T-cell (primary cell): ENCODE measurements around the gene HEBP2. TPM values are rescaled to one million over a fixed set of nuclear protein-coding genes. Genes with fewer than 3 reads are reported as not detected.

Source experiments
- ATAC-seq, 4 experiments: fragments of 200-7000 bp in 3 of 4; fragments of 150-1000 bp in 1 of 4; cut with Tn5 transposase; replicated peaks in 1 of 4; 1 replicate in 3 of 4; 2 replicates in 1 of 4; pipeline ENCODE4 v1.10.0; 2021; ENCODE audit warnings: moderate library complexity in 3 of 4, mild to moderate bottlenecking in 2 of 4, moderate number of reproducible peaks in 1 of 4
- CTCF ChIA-PET, 2 donors: fragments of 300-600 bp; sonication (Branson Sonifier 250); formaldehyde crosslinking; loops; one replicate each; lab custom pipeline; 2022; ENCODE audit warnings: antibody characterized with exemption in 2 of 2; lab: Charles Lee
- POLR2A ChIA-PET, 2 donors: fragments of 300-600 bp; sonication (Branson Sonifier 250); formaldehyde crosslinking; loops; one replicate each; lab custom pipeline; 2022; ENCODE audit warnings: antibody characterized with exemption in 2 of 2; lab: Charles Lee
- DNase-seq, 35 experiments: peaks; one replicate each; pipeline versions ENCODE4 v3.0.0 to v3.0.0-alpha.2; 2013 to 2023
- H3K27ac ChIP-seq: one replicate; pipeline ENCODE4 v1.5.1; 2013; ENCODE audit warnings: low read length
- H3K27me3 ChIP-seq, 2 experiments: replicated peaks in 1 of 2; 1 replicate in 1 of 2; 2 replicates in 1 of 2; pipeline versions ENCODE4 v1.6.1 to v1.7.0; 2013; ENCODE audit warnings: low read length in 1 of 2, mixed read lengths in 1 of 2; ENCODE audit not compliant: control insufficient read depth in 2 of 2, insufficient read depth in 2 of 2; ENCODE audit errors: extremely low read depth in 1 of 2
- H3K36me3 ChIP-seq, 2 donors: 1 replicate in 1 of 2; 2 replicates in 1 of 2; pipeline versions ENCODE4 v1.6.1 to v1.7.0; 2013; ENCODE audit warnings: low read length in 1 of 2; ENCODE audit not compliant: control insufficient read depth in 2 of 2, insufficient read depth in 1 of 2; ENCODE audit errors: extremely low read depth in 1 of 2
- H3K4me1 ChIP-seq, 2 experiments: 1 replicate in 1 of 2; 2 replicates in 1 of 2; pipeline versions ENCODE4 v1.6.1 to v1.7.0; 2013; ENCODE audit warnings: low read length in 2 of 2, mixed read lengths in 1 of 2; ENCODE audit not compliant: insufficient read depth in 2 of 2, control insufficient read depth in 1 of 2; ENCODE audit errors: extremely low read depth in 1 of 2
- H3K4me3 ChIP-seq, 2 donors: 1 replicate in 1 of 2; 2 replicates in 1 of 2; pipeline versions ENCODE4 v1.5.1 to v1.7.0; 2013; ENCODE audit warnings: mild to moderate bottlenecking in 2 of 2, low read length in 1 of 2, moderate library complexity in 1 of 2; ENCODE audit not compliant: control insufficient read depth in 1 of 2; ENCODE audit errors: extremely low read depth in 1 of 2
- H3K9me3 ChIP-seq: 2 replicates; pipeline ENCODE4 v1.7.0; 2013
- H3K27ac Mint-ChIP-seq, 2 donors: one replicate each; pipeline ENCODE4 v1.8.0; 2020 to 2021; ENCODE audit warnings: mild to moderate bottlenecking in 2 of 2, mixed read lengths in 2 of 2
- H3K27me3 Mint-ChIP-seq, 2 donors: one replicate each; pipeline ENCODE4 v1.8.0; 2021 to 2022; ENCODE audit warnings: mixed read lengths in 2 of 2
- H3K36me3 Mint-ChIP-seq: one replicate; pipeline ENCODE4 v1.8.0; 2021; ENCODE audit warnings: mixed read lengths
- H3K4me1 Mint-ChIP-seq, 3 donors: one replicate each; pipeline ENCODE4 v1.8.0; 2020 to 2022; ENCODE audit warnings: mixed read lengths in 3 of 3, mild to moderate bottlenecking in 1 of 3
- H3K4me3 Mint-ChIP-seq, 3 donors: one replicate each; pipeline ENCODE4 v1.8.0; 2020 to 2022; ENCODE audit warnings: mild to moderate bottlenecking in 3 of 3, mixed read lengths in 3 of 3, moderate library complexity in 3 of 3
- H3K9me3 Mint-ChIP-seq, 3 donors: one replicate each; pipeline ENCODE4 v1.8.0; 2020 to 2022; ENCODE audit warnings: mixed read lengths in 3 of 3
- WGBS: methylation state at CpG from one replicate; pipeline ENCODE4 v1.1.5; 2013; ENCODE audit warnings: missing lambda C conversion rate; ENCODE audit not compliant: insufficient coverage; 5-methylcytosine and 5-hydroxymethylcytosine counted together
- total RNA-seq, 35 experiments: library from RNA in 6 of 35; stranded (reverse) in 6 of 35; fragments of 120-200 nt in 1 of 35; gene quantifications; one replicate each; pipeline versions ENCODE4 v1.2.1 to v1.2.4 and lab custom pipeline; 2013 to 2026

Gene HEBP2
- total RNA-seq, 5 donors from 2014 or later (not counting 1 experiment from before 2014, with no cell fraction given) = 18.8 to 54.0 (median 45.7) TPM

- H3K27me3 Mint-ChIP-seq = no peaks in the 10 kb centered on the region
- POLR2A ChIA-PET = interaction anchor here in 1 of 2 donors (0.6 kb wide), 1 partner anchor 17 kb away, joined by 3 read pairs; no protein-coding TSS in a partner anchor
- CTCF ChIA-PET = no interaction called here
- Histone ChIP-seq H3K27me3 (no peaks in the 10 kb centered on the region), H3K9me3 (no peaks in the 10 kb centered on the region), H3K4me3 (no peak overlapping the region), H3K36me3 (no peaks in the 10 kb centered on the region), H3K4me1 (no peaks in the 10 kb centered on the region), H3K27ac (no peak overlapping the region)
- ATAC-seq (no peak), DNase-seq (no peak)
- H3K4me1 Mint-ChIP-seq = peaks cover 0 to 4% (median 0%) of the 10 kb centered on the region in 3 donors
- no peak overlapping the region for H3K4me3 Mint-ChIP-seq
- H3K36me3 Mint-ChIP-seq = no peaks in the 10 kb centered on the region
- peaks cover 0 to 2% (median 0%) of the 10 kb centered on the region in 3 donors for H3K9me3 Mint-ChIP-seq
- H3K27ac Mint-ChIP-seq = no peak overlapping the region
- 82% methylated on average over 3 of the region's 6 CpGs for WGBS
Observed at GRCh38 chr6:138446821-138447220, 42.8 kb downstream of the HEBP2 start.

DNA sequence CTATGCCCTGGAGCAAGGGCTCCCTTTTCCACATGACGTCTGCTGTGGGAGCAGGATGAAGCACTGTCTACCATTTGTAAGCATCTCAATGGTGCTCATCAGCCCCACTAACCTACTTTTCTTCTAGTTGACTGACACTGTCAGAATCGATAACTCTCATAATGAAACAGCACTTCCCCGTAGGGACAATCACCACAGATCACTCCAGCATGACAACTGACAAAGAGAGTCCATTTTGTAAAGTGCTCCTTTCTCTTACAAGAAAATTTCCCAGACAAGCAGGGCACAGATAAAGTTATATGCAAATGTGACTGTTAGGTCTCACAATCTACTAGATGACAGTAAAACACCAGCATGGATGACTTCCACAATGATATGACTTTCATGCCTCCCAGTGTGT lies 46.4 kb downstream of the HEBP2 start:
- no peak overlapping the region for H3K27ac Mint-ChIP-seq
- H3K4me3 Mint-ChIP-seq = no peak overlapping the region
- H3K9me3 ChIP-seq = no peaks in the 10 kb centered on the region
- H3K36me3 ChIP-seq = no peaks in the 10 kb centered on the region
- H3K36me3 Mint-ChIP-seq = no peaks in the 10 kb centered on the region
- ChIA-PET POLR2A (no interaction called here), CTCF (interaction anchor here (0.5 to 0.6 kb wide), 2 partner anchors 58 to 1583 kb away, joined by 3 read pairs; no protein-coding TSS in a partner anchor)
- H3K27ac ChIP-seq = no peak overlapping the region
- peaks cover 3 to 7% of the 10 kb centered on the region in 2 experiments for H3K4me1 ChIP-seq
- no peak overlapping the region for H3K4me3 ChIP-seq
- no peak for ATAC-seq
- peaks cover 9 to 17% (median 11%) of the 10 kb centered on the region in 3 donors for H3K4me1 Mint-ChIP-seq
- WGBS = 44% methylated on average over 3 of the region's 3 CpGs
- no peaks in the 10 kb centered on the region for H3K9me3 Mint-ChIP-seq
- DNase-seq = no peak
- no peaks in the 10 kb centered on the region for H3K27me3 Mint-ChIP-seq
- no peaks in the 10 kb centered on the region for H3K27me3 ChIP-seq

DNA sequence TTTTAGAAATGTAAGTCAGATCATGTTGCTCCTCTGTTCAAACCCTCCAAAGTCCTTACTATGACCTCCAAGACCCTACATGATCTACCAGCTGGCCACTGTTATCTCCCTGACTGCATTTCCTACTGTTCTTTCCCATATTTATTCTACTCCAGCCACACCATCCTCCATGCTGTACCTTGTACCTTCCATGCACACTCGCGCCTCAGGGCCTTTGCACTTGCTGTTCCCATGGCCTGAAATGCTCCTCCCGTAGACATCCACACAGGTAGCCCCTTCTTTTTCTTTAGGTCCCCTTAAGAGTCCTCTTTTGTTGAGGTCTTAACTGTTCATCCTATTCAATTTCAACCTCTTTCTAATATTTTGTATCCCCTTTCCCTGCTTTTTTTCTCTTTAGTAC lies 47.0 kb downstream of the HEBP2 start:
- DNase-seq (no peak), ATAC-seq (no peak)
- ChIA-PET POLR2A (no interaction called here), CTCF (interaction anchor here in 1 of 2 donors (1.3 kb wide), 1 partner anchor 22 kb away, joined by 3 read pairs; no protein-coding TSS in a partner anchor)
- 100% methylated on average over 3 of the region's 3 CpGs for WGBS
- Mint-ChIP-seq H3K4me3 (no peak overlapping the region), H3K36me3 (no peaks in the 10 kb centered on the region), H3K9me3 (no peaks in the 10 kb centered on the region), H3K27me3 (no peaks in the 10 kb centered on the region), H3K27ac (no peak overlapping the region), H3K4me1 (peaks cover 14 to 23% (median 15%) of the 10 kb centered on the region in 3 donors)
- H3K4me1 ChIP-seq = peaks cover 6 to 7% of the 10 kb centered on the region in 2 experiments
- H3K9me3 ChIP-seq = no peaks in the 10 kb centered on the region
- no peaks in the 10 kb centered on the region for H3K27me3 ChIP-seq
- no peaks in the 10 kb centered on the region for H3K36me3 ChIP-seq
- H3K27ac ChIP-seq = no peak overlapping the region
- H3K4me3 ChIP-seq = no peak overlapping the region

GRCh38 chr6:138454981-138455706 lies 51.1 kb downstream of the HEBP2 start:
- H3K36me3 Mint-ChIP-seq = no peaks in the 10 kb centered on the region
- Histone ChIP-seq H3K36me3 (no peaks in the 10 kb centered on the region), H3K4me1 (peaks cover 7 to 12% of the 10 kb centered on the region in 2 experiments), H3K27me3 (no peaks in the 10 kb centered on the region), H3K4me3 (peak overlapping the region in 1 of 2 donors; percentile 31), H3K9me3 (no peaks in the 10 kb centered on the region), H3K27ac (peak overlapping the region; percentile 57)
- WGBS = 50% methylated on average over 1 of the region's 9 CpGs
- CTCF ChIA-PET = interaction anchor here (0.5 to 1.9 kb wide), 22 partner anchors 10 to 920 kb away, joined by 3 to 18 read pairs (median 4); partner anchors contain the start of genes CITED2 (in 1 of the 2) and HEBP2 (in 1 of the 2)
- no peaks in the 10 kb centered on the region for H3K9me3 Mint-ChIP-seq
- ATAC-seq (peak; percentile 67 to 90 (median 82)), DNase-seq (peak in 33 of 35 experiments; percentile 16 to 81 (median 60))
- peak overlapping the region; percentile 63 to 67 (median 65) for H3K4me3 Mint-ChIP-seq
- peaks cover 27 to 38% (median 30%) of the 10 kb centered on the region in 3 donors for H3K4me1 Mint-ChIP-seq
- no peaks in the 10 kb centered on the region for H3K27me3 Mint-ChIP-seq
- POLR2A ChIA-PET = interaction anchor here (0.6 to 1.5 kb wide), 9 partner anchors 19 to 920 kb away, joined by 3 to 7 read pairs (median 3); partner anchors contain the start of gene CITED2 (in 1 of the 2)
- peak overlapping the region; percentile 90 to 96 for H3K27ac Mint-ChIP-seq

- Mint-ChIP-seq H3K4me3 (peak overlapping the region; percentile 63 to 67 (median 65)), H3K36me3 (no peaks in the 10 kb centered on the region), H3K4me1 (peaks cover 27 to 38% (median 29%) of the 10 kb centered on the region in 3 donors), H3K9me3 (no peaks in the 10 kb centered on the region), H3K27me3 (no peaks in the 10 kb centered on the region), H3K27ac (peak overlapping the region; percentile 90 to 96)
- CTCF ChIA-PET = interaction anchor here (0.6 to 1.9 kb wide), 20 partner anchors 9 to 919 kb away, joined by 3 to 18 read pairs (median 4); partner anchors contain the start of gene HEBP2 (in 1 of the 2)
- no peaks in the 10 kb centered on the region for H3K36me3 ChIP-seq
- no peaks in the 10 kb centered on the region for H3K27me3 ChIP-seq
- H3K27ac ChIP-seq = peak overlapping the region; percentile 57
- 20% methylated on average over 1 of the region's 7 CpGs for WGBS
- peaks cover 7 to 12% of the 10 kb centered on the region in 2 experiments for H3K4me1 ChIP-seq
- DNase-seq (peak in 29 of 35 experiments; percentile 2 to 77 (median 35)), ATAC-seq (peak; percentile 59 to 85 (median 68))
- H3K4me3 ChIP-seq = peak overlapping the region in 1 of 2 donors; percentile 31
- H3K9me3 ChIP-seq = no peaks in the 10 kb centered on the region
- POLR2A ChIA-PET = interaction anchor here (0.6 to 1.5 kb wide), 10 partner anchors 20 to 919 kb away, joined by 3 to 7 read pairs (median 3); partner anchors contain the start of gene CITED2 (in 1 of the 2)
Observed at GRCh38 chr6:138455746-138456400, 51.9 kb downstream of the HEBP2 start.
